Stomach (tissue), 9 donors: ENCODE results near the gene BCLAF1. TPM values are rescaled to one million over a fixed set of nuclear protein-coding genes. Genes with fewer than 3 reads are reported as not detected.
A peak's percentile ranks its signal among the peaks of the same experiment; 100 is the strongest.

Source experiments
- DNase-seq, 2 donors: peaks; one replicate each; pipeline versions ENCODE4 v3.0.0 to v3.0.0-alpha.2; 2013 to 2019
- H3K27ac ChIP-seq, 5 donors: fragments of 200-600 bp in 4 of 5; sonication (generic) in 4 of 5; one replicate each; pipeline ENCODE4 v1.5.1; 2013 to 2019; ENCODE audit warnings: mild to moderate bottlenecking in 1 of 5, moderate library complexity in 1 of 5
- H3K27me3 ChIP-seq, 3 donors: fragments of 200-600 bp; sonication (generic); one replicate each; pipeline ENCODE4 v1.5.1; 2017 to 2019; ENCODE audit warnings: mixed run types in 1 of 3
- H3K36me3 ChIP-seq, 4 donors: fragments of 200-600 bp; sonication (generic); 1 replicate in 3 of 4; 2 replicates in 1 of 4; pipeline ENCODE4 v1.5.1; 2016 to 2019
- H3K4me1 ChIP-seq, 4 donors: fragments of 200-600 bp; sonication (generic); one replicate each; pipeline ENCODE4 v1.5.1; 2016 to 2019
- H3K4me3 ChIP-seq, 4 donors: fragments of 200-600 bp; sonication (generic) in 3 of 4; one replicate each; pipeline ENCODE4 v1.5.1; 2016 to 2019; ENCODE audit warnings: mild to moderate bottlenecking in 1 of 4
- H3K9me3 ChIP-seq, 4 donors: fragments of 200-600 bp; sonication (generic); one replicate each; pipeline ENCODE4 v1.5.1; 2016 to 2019
- CTCF ChIP-seq, 7 experiments: fragments of 450-650 bp in 4 of 7; fragments of 200-600 bp in 3 of 7; sonication (generic) in 3 of 7; IDR thresholded peaks; one replicate each; pipeline ENCODE4 v1.5.1; 2016 to 2019; ENCODE audit warnings: antibody characterized with exemption in 7 of 7, control low read depth in 2 of 7, mild to moderate bottlenecking in 1 of 7
- EP300 ChIP-seq: sonication (generic); formaldehyde crosslinking; IDR thresholded peaks from one replicate; pipeline ENCODE4 v1.6.1; 2017; ENCODE audit warnings: antibody characterized with exemption
- POLR2A ChIP-seq, 4 donors: fragments of 450-650 bp; IDR thresholded peaks; one replicate each; pipeline ENCODE4 v1.6.1; 2016; ENCODE audit warnings: antibody characterized with exemption in 4 of 4, control low read depth in 2 of 4, mild to moderate bottlenecking in 1 of 4, moderate library complexity in 1 of 4
- POLR2AphosphoS5 ChIP-seq, 3 donors: sonication (generic); formaldehyde crosslinking; IDR thresholded peaks; one replicate each; pipeline ENCODE4 v1.6.1; 2016; ENCODE audit warnings: antibody characterized with exemption in 3 of 3
- WGBS, 5 donors: extraction: QIAGEN DNeasy Blood & Tissue Kit in 3 of 5; methylation state at CpG; one replicate each; pipeline versions ENCODE4 v1.1.5 to v1.1.7; 2013 to 2018; 5-methylcytosine and 5-hydroxymethylcytosine counted together
- intact Hi-C: fragments of 100-400 bp; cut with DNase I; formaldehyde crosslinking; loops from one replicate; pipeline ENCODE4 v1.15.1; 2023; ENCODE audit warnings: low total_unique reads
- polyA plus RNA-seq, 3 donors: library from polyadenylated mRNA; stranded (reverse); fragments of 200-250 nt; gene quantifications; one replicate each; pipeline ENCODE4 v1.2.3, GENCODE V29; 2013
- total RNA-seq, 5 donors: library from RNA; depleted of rRNA; stranded (reverse); fragments of >200 nt; gene quantifications; one replicate each; pipeline versions ENCODE4 v1.1.0 to v1.2.3, GENCODE V29; 2014 to 2016
- donor health status: healthy with polysubstance abuse.
- donor health status: Bipolar disorder and iron deficiency.
- donor health status: healthy.

The BCLAF1 gene
- total and polyA plus RNA-seq, 8 donors: 12.8 to 294 (median 148) TPM

GRCh38 chr6:136303516-136303915 lies 13.9 kb upstream of the BCLAF1 start:
- TF ChIP-seq EP300 (no peak), POLR2A (IDR thresholded peaks at IDR 0.05) (no peak), POLR2AphosphoS5 (IDR thresholded peaks at IDR 0.05) (no peak), CTCF (IDR thresholded peaks at IDR 0.05) (no peak)
- Histone ChIP-seq H3K4me1 (no peaks in the 10 kb centered on the region), H3K27ac (no peak overlapping the region), H3K4me3 (no peak overlapping the region), H3K36me3 (no peaks in the 10 kb centered on the region), H3K27me3 (no peaks in the 10 kb centered on the region), H3K9me3 (no peaks in the 10 kb centered on the region)
- intact Hi-C loops: no loop called here
- no peak for DNase-seq
- WGBS, 5 donors: 84 to 94% (median 92%) methylated on average over 3 of the region's 3 CpGs

GRCh38 chr6:136294621-136295020 lies 5.0 kb upstream of the BCLAF1 start:
- 85 to 94% (median 91%) methylated on average over 3 of the region's 3 CpGs for WGBS, 5 donors
- no peak for TF ChIP-seq POLR2A (IDR thresholded peaks at IDR 0.05)
- TF ChIP-seq EP300: no peak
- no peak for TF ChIP-seq CTCF (IDR thresholded peaks at IDR 0.05)
- TF ChIP-seq POLR2AphosphoS5 (IDR thresholded peaks at IDR 0.05): no peak
- no peaks in the 10 kb centered on the region for H3K9me3 ChIP-seq
- H3K27ac ChIP-seq: no peak overlapping the region
- intact Hi-C loops: no loop called here
- no peak for DNase-seq
- no peaks in the 10 kb centered on the region for H3K27me3 ChIP-seq
- H3K36me3 ChIP-seq: no peaks in the 10 kb centered on the region
- H3K4me1 ChIP-seq: peaks cover 4 to 16% (median 11%) of the 10 kb centered on the region in 4 donors
- no peak overlapping the region for H3K4me3 ChIP-seq

- H3K9me3 ChIP-seq: no peaks in the 10 kb centered on the region
- peak overlapping the region; percentile 63 to 99 (median 85) for H3K4me3 ChIP-seq
- intact Hi-C loops: no loop called here
- 1 to 3% (median 2%) methylated on average over 17 to 22 of the region's 22 CpGs for WGBS, 5 donors
- H3K27me3 ChIP-seq: no peaks in the 10 kb centered on the region
- H3K27ac ChIP-seq: peak overlapping the region; percentile 97 to 100 (median 100)
- H3K36me3 ChIP-seq: no peaks in the 10 kb centered on the region
- peaks cover 30 to 46% (median 40%) of the 10 kb centered on the region in 4 donors for H3K4me1 ChIP-seq
- TF ChIP-seq POLR2AphosphoS5 (IDR thresholded peaks at IDR 0.05): peak in 1 of 3 donors; percentile 35
- TF ChIP-seq EP300: no peak
- peak; percentile 78 to 93 for DNase-seq
Measured at GRCh38 chr6:136290410-136291010, 864 bp upstream of the BCLAF1 start.

DNA sequence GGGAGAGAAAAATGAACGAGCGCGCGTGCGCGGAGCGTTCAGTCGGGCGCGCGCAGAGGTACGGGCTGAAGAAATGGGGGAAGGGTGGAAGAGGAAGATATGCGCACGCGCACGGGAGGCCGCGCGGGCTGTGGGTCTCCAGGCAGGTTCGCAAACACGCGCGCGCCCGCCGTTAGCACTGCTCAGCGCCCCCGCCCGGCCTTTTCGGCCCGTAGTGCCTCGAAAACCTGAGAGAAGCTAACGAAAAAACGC lies 393 bp downstream of the BCLAF1 start:
- 0% methylated on average over 31 to 34 of the region's 34 CpGs for WGBS, 5 donors
- peak overlapping the region; percentile 97 to 100 (median 100) for H3K27ac ChIP-seq
- no peak for TF ChIP-seq EP300
- TF ChIP-seq POLR2AphosphoS5 (IDR thresholded peaks at IDR 0.05): peak in 2 of 3 donors; percentile 1 to 39
- intact Hi-C loops: no loop called here
- H3K9me3 ChIP-seq: no peaks in the 10 kb centered on the region
- no peaks in the 10 kb centered on the region for H3K27me3 ChIP-seq
- peaks cover 43 to 59% (median 53%) of the 10 kb centered on the region in 4 donors for H3K4me1 ChIP-seq
- peak overlapping the region; percentile 63 to 99 (median 85) for H3K4me3 ChIP-seq
- DNase-seq: peak; percentile 93 to 98
- H3K36me3 ChIP-seq: no peaks in the 10 kb centered on the region

GRCh38 chr6:136288566-136289326 lies 900 bp downstream of the BCLAF1 start:
- WGBS, 5 donors: 0% methylated on average over 34 of the region's 34 CpGs
- Histone ChIP-seq H3K36me3 (no peaks in the 10 kb centered on the region), H3K4me1 (peaks cover 47 to 64% (median 56%) of the 10 kb centered on the region in 4 donors), H3K27ac (peak overlapping the region; percentile 97 to 100 (median 100)), H3K9me3 (no peaks in the 10 kb centered on the region), H3K4me3 (peak overlapping the region; percentile 63 to 99 (median 85)), H3K27me3 (no peaks in the 10 kb centered on the region)
- intact Hi-C loops: no loop called here
- peak; percentile 19 to 84 (median 24) for TF ChIP-seq POLR2AphosphoS5 (IDR thresholded peaks at IDR 0.05)
- TF ChIP-seq POLR2A (IDR thresholded peaks at IDR 0.05): no peak
- TF ChIP-seq EP300: no peak
- TF ChIP-seq CTCF (IDR thresholded peaks at IDR 0.05): peak in 5 of 7 experiments; percentile 16 to 45 (median 28)
- DNase-seq: peak; percentile 76 to 95
